Natural killer cell treated with Interleukin-12 subunit alpha and Interleukin-12 subunit beta and Interleukin-15 and Interleukin-18, amount 100 ng/mL, for 72 hours (primary cell): Measurements from ENCODE around the gene VIL1. TPM values are rescaled to one million over a fixed set of nuclear protein-coding genes. Genes with fewer than 3 reads are reported as not detected.

Experiments used
- ATAC-seq, 2 donors: fragments of 150-1000 bp; cut with Tn5 transposase in 1 of 2; sonication (Bioruptor Pico), chemical (Tn5 transposase) in 1 of 2; 2 replicates each; pipeline ENCODE4 v1.10.0; 2021
- DNase-seq: peaks from one replicate; pipeline ENCODE4 v3.0.0; 2022; ENCODE audit warnings: low spot score
- H3K27ac Mint-ChIP-seq, 2 donors: 1 replicate in 1 of 2; 2 replicates in 1 of 2; pipeline ENCODE4 v1.8.0; 2022; ENCODE audit warnings: mixed read lengths in 2 of 2, mild to moderate bottlenecking in 1 of 2, moderate library complexity in 1 of 2
- H3K27me3 Mint-ChIP-seq, 2 donors: 1 replicate in 1 of 2; 2 replicates in 1 of 2; pipeline ENCODE4 v1.8.0; 2022; ENCODE audit warnings: mixed read lengths in 2 of 2
- H3K36me3 Mint-ChIP-seq: one replicate; pipeline ENCODE4 v1.8.0; 2022; ENCODE audit warnings: mixed read lengths
- H3K4me1 Mint-ChIP-seq, 2 donors: 1 replicate in 1 of 2; 2 replicates in 1 of 2; pipeline ENCODE4 v1.8.0; 2022; ENCODE audit warnings: low read depth in 2 of 2, mixed read lengths in 2 of 2, mild to moderate bottlenecking in 1 of 2
- H3K4me3 Mint-ChIP-seq: one replicate; pipeline ENCODE4 v1.8.0; 2022; ENCODE audit warnings: mixed read lengths
- H3K9me3 Mint-ChIP-seq: 2 replicates; pipeline ENCODE4 v1.8.0; 2022; ENCODE audit warnings: mixed read lengths
- total RNA-seq, 2 donors: library from RNA; stranded (reverse); gene quantifications; one replicate each; pipeline ENCODE4 v1.2.3, GENCODE V29; 2022

The VIL1 gene
- total RNA-seq, 2 donors from 2014 or later: 0.10 TPM; not detected in 1

- H3K9me3 Mint-ChIP-seq: no peaks in the 10 kb centered on the region
- H3K4me3 Mint-ChIP-seq: peak overlapping the region; percentile 93
- H3K27me3 Mint-ChIP-seq: no peaks in the 10 kb centered on the region
- DNase-seq (no peak), ATAC-seq (peak in 1 of 2 donors; percentile 0)
- H3K4me1 Mint-ChIP-seq: peaks cover 44 to 45% of the 10 kb centered on the region in 2 donors
- H3K27ac Mint-ChIP-seq: peak overlapping the region; percentile 80 to 91
- H3K36me3 Mint-ChIP-seq: no peaks in the 10 kb centered on the region
These were observed 13.1 kb upstream of the VIL1 start for GRCh38 chr2:218405746-218406208.

- Mint-ChIP-seq H3K27me3 (no peaks in the 10 kb centered on the region), H3K27ac (peak overlapping the region; percentile 90 to 91), H3K36me3 (no peaks in the 10 kb centered on the region), H3K4me3 (peak overlapping the region; percentile 93), H3K9me3 (no peaks in the 10 kb centered on the region), H3K4me1 (peaks cover 44 to 45% of the 10 kb centered on the region in 2 donors)
- peak; percentile 95 for ATAC-seq
- DNase-seq: peak; percentile 97
These were observed 12.5 kb upstream of the VIL1 start for GRCh38 chr2:218406209-218406948.

GRCh38 chr2:218406949-218407618 is 11.8 kb upstream of the VIL1 start:
- peak in 1 of 2 donors; percentile 18 for ATAC-seq
- Mint-ChIP-seq H3K4me3 (peak overlapping the region; percentile 93), H3K9me3 (no peaks in the 10 kb centered on the region), H3K27ac (peak overlapping the region; percentile 90 to 91), H3K4me1 (peaks cover 41 to 45% of the 10 kb centered on the region in 2 donors), H3K36me3 (no peaks in the 10 kb centered on the region), H3K27me3 (no peaks in the 10 kb centered on the region)
- no peak for DNase-seq

- no peak for ATAC-seq
- no peaks in the 10 kb centered on the region for H3K9me3 Mint-ChIP-seq
- H3K4me3 Mint-ChIP-seq: peak overlapping the region; percentile 93
- DNase-seq: no peak
- H3K36me3 Mint-ChIP-seq: no peaks in the 10 kb centered on the region
- peak overlapping the region; percentile 39 to 91 for H3K27ac Mint-ChIP-seq
- peaks cover 38 to 45% of the 10 kb centered on the region in 2 donors for H3K4me1 Mint-ChIP-seq
- H3K27me3 Mint-ChIP-seq: no peaks in the 10 kb centered on the region
These were observed 11.2 kb upstream of the VIL1 start for GRCh38 chr2:218407717-218408116.

GRCh38 chr2:218418321-218418716 is 604 bp upstream of the VIL1 start:
- Mint-ChIP-seq H3K27ac (no peak overlapping the region), H3K9me3 (no peaks in the 10 kb centered on the region), H3K36me3 (no peaks in the 10 kb centered on the region), H3K4me3 (no peak overlapping the region), H3K27me3 (no peaks in the 10 kb centered on the region), H3K4me1 (peaks cover 0 to 4% of the 10 kb centered on the region in 2 donors)
- DNase-seq (no peak), ATAC-seq (no peak)

GRCh38 chr2:218419630-218420216 is 800 bp downstream of the VIL1 start:
- DNase-seq (no peak), ATAC-seq (peak in 1 of 2 donors; percentile 13)
- H3K4me3 Mint-ChIP-seq: no peak overlapping the region
- no peaks in the 10 kb centered on the region for H3K27me3 Mint-ChIP-seq
- peaks cover 0 to 4% of the 10 kb centered on the region in 2 donors for H3K4me1 Mint-ChIP-seq
- H3K27ac Mint-ChIP-seq: no peak overlapping the region
- H3K36me3 Mint-ChIP-seq: no peaks in the 10 kb centered on the region
- no peaks in the 10 kb centered on the region for H3K9me3 Mint-ChIP-seq

- Mint-ChIP-seq H3K4me3 (no peak overlapping the region), H3K9me3 (no peaks in the 10 kb centered on the region), H3K27ac (no peak overlapping the region), H3K4me1 (peaks cover 0 to 4% of the 10 kb centered on the region in 2 donors), H3K36me3 (no peaks in the 10 kb centered on the region), H3K27me3 (no peaks in the 10 kb centered on the region)
- DNase-seq: no peak
- ATAC-seq: no peak
These were observed 2.1 kb downstream of the VIL1 start for GRCh38 chr2:218421027-218421426.

GRCh38 chr2:218422403-218423086 is 3.6 kb downstream of the VIL1 start:
- Mint-ChIP-seq H3K9me3 (no peaks in the 10 kb centered on the region), H3K4me1 (peaks cover 0 to 4% of the 10 kb centered on the region in 2 donors), H3K4me3 (no peak overlapping the region), H3K27ac (no peak overlapping the region), H3K36me3 (no peaks in the 10 kb centered on the region), H3K27me3 (no peaks in the 10 kb centered on the region)
- ATAC-seq (no peak), DNase-seq (no peak)

- ATAC-seq (no peak), DNase-seq (no peak)
- Mint-ChIP-seq H3K4me1 (peaks cover 0 to 4% of the 10 kb centered on the region in 2 donors), H3K36me3 (no peaks in the 10 kb centered on the region), H3K9me3 (no peaks in the 10 kb centered on the region), H3K27ac (no peak overlapping the region), H3K4me3 (no peak overlapping the region), H3K27me3 (no peaks in the 10 kb centered on the region)
These were observed 4.7 kb downstream of the VIL1 start for GRCh38 chr2:218423584-218423983.

- Mint-ChIP-seq H3K27ac (no peak overlapping the region), H3K4me1 (peaks cover 0 to 4% of the 10 kb centered on the region in 2 donors), H3K36me3 (no peaks in the 10 kb centered on the region), H3K27me3 (no peaks in the 10 kb centered on the region), H3K9me3 (no peaks in the 10 kb centered on the region), H3K4me3 (no peak overlapping the region)
- no peak for ATAC-seq
- DNase-seq: no peak
These were observed 6.6 kb downstream of the VIL1 start for GRCh38 chr2:218425531-218425930.

GRCh38 chr2:218427741-218428140 is 8.8 kb downstream of the VIL1 start:
- H3K27me3 Mint-ChIP-seq: no peaks in the 10 kb centered on the region
- H3K4me1 Mint-ChIP-seq: no peaks in the 10 kb centered on the region
- no peak overlapping the region for H3K27ac Mint-ChIP-seq
- ATAC-seq: no peak
- H3K36me3 Mint-ChIP-seq: no peaks in the 10 kb centered on the region
- no peak overlapping the region for H3K4me3 Mint-ChIP-seq
- no peaks in the 10 kb centered on the region for H3K9me3 Mint-ChIP-seq
- no peak for DNase-seq

GRCh38 chr2:218428846-218429558 is 10.1 kb downstream of the VIL1 start:
- Mint-ChIP-seq H3K4me1 (no peaks in the 10 kb centered on the region), H3K27me3 (no peaks in the 10 kb centered on the region), H3K27ac (no peak overlapping the region), H3K36me3 (no peaks in the 10 kb centered on the region), H3K9me3 (no peaks in the 10 kb centered on the region), H3K4me3 (no peak overlapping the region)
- no peak for DNase-seq
- no peak for ATAC-seq
